A673 (cell line): ENCODE data around the gene CNTROB. TPM values are rescaled to one million over a fixed set of nuclear protein-coding genes. Genes with fewer than 3 reads are reported as not detected.

ENCODE experiments used
- BruUV-seq: library from RNA; stranded (reverse); fragments of 400-500 nt; replicated peaks from 2 replicates; lab custom pipeline; 2021; lab: Mats Ljungman, UMichigan
- CTCF ChIA-PET: fragments of 300-600 bp; sonication (Branson Sonifier 250); formaldehyde crosslinking; loops from one replicate; lab custom pipeline; 2022; ENCODE audit warnings: antibody characterized with exemption; lab: Charles Lee
- POLR2A ChIA-PET: fragments of 300-600 bp; sonication (Branson Sonifier 250); formaldehyde crosslinking; loops from one replicate; lab custom pipeline; 2022; ENCODE audit warnings: antibody characterized with exemption; ENCODE audit not compliant: low non-redundant PET; lab: Charles Lee
- DNase-seq: peaks from one replicate; pipeline ENCODE4 v3.0.0-alpha.2; 2015; ENCODE audit warnings: low spot score
- H3K27ac ChIP-seq: fragments of 200-600 bp; sonication (generic); 2 replicates; pipeline ENCODE4 v1.5.1; 2016; ENCODE audit warnings: mixed run types, low read depth, mild to moderate bottlenecking, mixed read lengths, antibody characterized with exemption, low read length; ENCODE audit not compliant: poor library complexity, severe bottlenecking
- H3K27me3 ChIP-seq: fragments of 200-600 bp; sonication (generic); replicated peaks from 2 replicates; pipeline ENCODE4 v1.6.1; 2017; ENCODE audit warnings: mixed run types, low read depth, mild to moderate bottlenecking, mixed read lengths, antibody characterized with exemption, low read length; ENCODE audit not compliant: insufficient read depth, poor library complexity
- H3K36me3 ChIP-seq: fragments of 200-600 bp; sonication (generic); 2 replicates; pipeline ENCODE4 v1.6.1; 2016; ENCODE audit warnings: mixed run types, mild to moderate bottlenecking, mixed read lengths, antibody characterized with exemption, low read length; ENCODE audit not compliant: insufficient read depth, poor library complexity, severe bottlenecking
- H3K4me1 ChIP-seq: fragments of 200-600 bp; sonication (generic); 2 replicates; pipeline ENCODE4 v1.6.1; 2017; ENCODE audit warnings: mixed run types, mild to moderate bottlenecking, mixed read lengths, antibody characterized with exemption, low read length; ENCODE audit not compliant: insufficient read depth, poor library complexity, severe bottlenecking
- H3K4me3 ChIP-seq: fragments of 200-600 bp; sonication (generic); 2 replicates; pipeline ENCODE4 v1.5.1; 2016; ENCODE audit warnings: low read depth, mixed run types, mild to moderate bottlenecking, mixed read lengths, low read length; ENCODE audit not compliant: poor library complexity, severe bottlenecking
- H3K9me3 ChIP-seq: fragments of 200-600 bp; sonication (generic); 2 replicates; pipeline ENCODE4 v1.6.1; 2016; ENCODE audit warnings: mixed run types, low read depth, mild to moderate bottlenecking, mixed read lengths, antibody characterized with exemption, low read length; ENCODE audit not compliant: poor library complexity, severe bottlenecking
- CTCF ChIP-seq: fragments of 300-800, 200-600 bp; sonication (generic); conservative IDR thresholded peaks from 2 replicates; pipeline ENCODE4 v1.5.1; 2017; ENCODE audit warnings: low read depth, mild to moderate bottlenecking, antibody characterized with exemption, low read length, moderate library complexity, mixed read lengths
- EZH2 ChIP-seq: fragments of 200-600 bp; sonication (generic); IDR thresholded peaks from 2 replicates; pipeline ENCODE4 v1.6.1; 2017; ENCODE audit warnings: borderline replicate concordance, low read depth, mild to moderate bottlenecking, mixed read lengths, antibody characterized with exemption, low read length; ENCODE audit not compliant: poor library complexity, severe bottlenecking
- intact Hi-C: fragments of 100-400 bp; cut with micrococcal nuclease; formaldehyde crosslinking; loops from one replicate; pipeline ENCODE4 v1.10.0; 2022; ENCODE audit not compliant: unreplicated experiment
- total RNA-seq: library from RNA; stranded (reverse); gene quantifications from 2 replicates; pipeline ENCODE4 v1.2.3, GENCODE V29; 2021

Gene CNTROB
- total RNA-seq, 1 experiment from 2014 or later, result 72.3 TPM

DNA sequence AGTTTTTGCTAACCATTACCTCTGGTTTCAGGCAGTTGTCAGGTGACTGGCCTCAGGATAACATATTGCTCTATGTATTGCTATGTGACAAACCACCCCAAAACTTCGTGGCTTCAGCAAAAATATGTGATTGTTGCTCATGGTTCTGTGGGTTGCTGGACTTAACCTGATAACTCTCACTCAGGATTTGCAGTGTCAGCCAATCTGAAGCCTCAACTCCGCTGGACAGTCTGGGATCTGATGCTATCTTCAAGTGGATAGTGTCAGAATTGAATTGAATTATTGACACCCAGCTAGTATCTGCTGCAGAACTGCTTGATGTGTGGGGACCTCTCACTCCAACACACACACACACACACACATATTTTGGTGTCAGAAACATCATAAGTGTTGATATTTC lies 35.7 kb downstream of the CNTROB start:
- no peak for DNase-seq

GRCh38 chr17:7969433-7969832 lies 37.4 kb downstream of the CNTROB start:
- Histone ChIP-seq H3K27ac (no peak overlapping the region), H3K4me3 (no peak overlapping the region), H3K4me1 (no peaks in the 10 kb centered on the region), H3K36me3 (no peaks in the 10 kb centered on the region), H3K9me3 (no peaks in the 10 kb centered on the region), H3K27me3 (no peaks in the 10 kb centered on the region)
- no TSS peak for BruUV-seq
- CTCF ChIA-PET, result interaction anchor here (0.7 kb wide), 2 partner anchors 21 to 24 kb away, joined by 3 to 8 read pairs; no protein-coding TSS in a partner anchor
- DNase-seq, result no peak
- no peak for TF ChIP-seq EZH2
- no peak for TF ChIP-seq CTCF
- POLR2A ChIA-PET, result no interaction called here
- intact Hi-C loops, result no loop called here

More for the DNA sequence above, 35.7 kb downstream of the CNTROB start:
- TF ChIP-seq EZH2, result no peak
- TF ChIP-seq CTCF, result no peak
- CTCF ChIA-PET, result no interaction called here
- no TSS peak for BruUV-seq
- no peaks in the 10 kb centered on the region for H3K9me3 ChIP-seq
- no peaks in the 10 kb centered on the region for H3K4me1 ChIP-seq
- no peaks in the 10 kb centered on the region for H3K36me3 ChIP-seq
- POLR2A ChIA-PET, result no interaction called here
- H3K4me3 ChIP-seq, result no peak overlapping the region
- no peaks in the 10 kb centered on the region for H3K27me3 ChIP-seq
- intact Hi-C loops, result no loop called here
- H3K27ac ChIP-seq, result no peak overlapping the region

DNA sequence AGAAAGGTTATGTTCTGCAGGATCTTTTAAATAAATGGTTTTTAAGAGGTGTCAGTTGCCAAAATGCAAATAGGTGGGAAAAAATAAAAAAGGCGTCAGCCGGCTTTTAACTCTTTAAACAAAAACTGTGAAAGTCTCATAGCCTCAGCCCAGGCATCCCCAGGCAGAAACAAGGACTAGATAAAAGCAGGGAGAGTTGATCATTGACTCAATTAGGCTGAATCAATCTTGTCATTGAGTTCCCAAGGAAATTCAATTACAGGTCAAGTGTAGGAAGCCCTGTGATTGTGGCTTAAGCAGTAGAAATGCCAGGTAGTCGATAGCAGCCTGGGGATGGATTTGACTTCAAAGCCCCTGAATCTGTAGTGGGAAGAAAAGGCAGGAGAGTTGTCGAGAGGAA lies 39.6 kb downstream of the CNTROB start:
- Histone ChIP-seq H3K27me3 (no peaks in the 10 kb centered on the region), H3K9me3 (peaks cover 5% of the 10 kb centered on the region), H3K4me1 (no peaks in the 10 kb centered on the region), H3K4me3 (no peak overlapping the region), H3K27ac (no peak overlapping the region), H3K36me3 (no peaks in the 10 kb centered on the region)
- intact Hi-C loops, result no loop called here
- POLR2A ChIA-PET, result no interaction called here
- no peak for TF ChIP-seq CTCF
- no peak for TF ChIP-seq EZH2
- CTCF ChIA-PET, result no interaction called here
- BruUV-seq, result no TSS peak
- DNase-seq, result no peak
